ENCODE results near the gene PDE3B. TPM values are rescaled to one million over a fixed set of nuclear protein-coding genes. Genes with fewer than 3 reads are reported as not detected.
"Not testable (repeated sequence)": the region's sequence is repeated elsewhere in the genome, so short reads cannot be mapped to it uniquely, and the experiment has no call there.

The PDE3B gene
- total RNA-seq, 2 experiments from 2014 or later: 96.6 to 101 TPM

GRCh38 chr11:14625586-14626205, 17.9 kb upstream of the PDE3B start:
- POLR2A ChIA-PET: no interaction called here
- CTCF ChIA-PET: interaction anchor here (1.3 kb wide), 1 partner anchor 14 kb away, joined by 3 read pairs; no protein-coding TSS in a partner anchor
- DNase-seq: no peak
- Mint-ChIP-seq H3K4me3 (peak overlapping the region; percentile 6), H3K4me1 (peaks cover 48% of the 10 kb centered on the region), H3K36me3 (ENCODE audit: low read depth) (peaks cover 57% of the 10 kb centered on the region), H3K27ac (peak overlapping the region; percentile 39), H3K9me3 (peaks cover 19% of the 10 kb centered on the region), H3K27me3 (no peaks in the 10 kb centered on the region)

DNA sequence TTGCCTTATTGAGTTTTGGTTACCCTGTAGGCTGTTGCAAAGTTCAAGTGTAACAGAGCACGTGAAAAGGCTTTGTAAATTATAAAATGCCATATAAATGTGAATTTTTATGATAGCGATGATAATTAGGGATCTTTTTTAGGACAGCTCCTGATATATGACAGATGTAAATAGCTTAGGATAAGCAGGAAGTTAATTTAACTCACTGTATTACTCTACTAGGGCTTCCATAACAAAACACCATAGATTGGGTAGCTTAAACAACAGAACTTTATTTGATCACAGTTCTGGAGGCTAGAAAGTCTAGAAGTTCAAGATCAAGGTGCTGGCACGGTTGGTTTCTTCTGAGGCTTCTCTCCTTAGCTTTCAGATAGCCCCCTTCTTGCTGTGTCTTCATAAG, 17.0 kb upstream of the PDE3B start:
- ChIA-PET CTCF (interaction anchor here (0.7 to 1.3 kb wide), 3 partner anchors 11 to 82 kb away, joined by 3 to 4 read pairs (median 3); no protein-coding TSS in a partner anchor), POLR2A (no interaction called here)
- no peak for DNase-seq
- no peaks in the 10 kb centered on the region for H3K27me3 Mint-ChIP-seq
- H3K4me1 Mint-ChIP-seq: peaks cover 52% of the 10 kb centered on the region
- peaks cover 21% of the 10 kb centered on the region for H3K9me3 Mint-ChIP-seq
- no peak overlapping the region for H3K27ac Mint-ChIP-seq
- no peak overlapping the region for H3K4me3 Mint-ChIP-seq
- peaks cover 61% of the 10 kb centered on the region for H3K36me3 Mint-ChIP-seq (ENCODE audit: low read depth)

GRCh38 chr11:14633506-14634224, 9.9 kb upstream of the PDE3B start:
- peak overlapping the region; percentile 80 for H3K27ac Mint-ChIP-seq
- POLR2A ChIA-PET, H3K4me3 Mint-ChIP-seq, H3K27me3 Mint-ChIP-seq: not testable (repeated sequence)
- peaks cover 24% of the 10 kb centered on the region for H3K9me3 Mint-ChIP-seq
- H3K36me3 Mint-ChIP-seq (ENCODE audit: low read depth): peaks cover 51% of the 10 kb centered on the region
- peak; percentile 58 for DNase-seq
- CTCF ChIA-PET: interaction anchor here (1.2 to 1.6 kb wide), 2 partner anchors 11 to 64 kb away, joined by 3 to 4 read pairs; no protein-coding TSS in a partner anchor
- H3K4me1 Mint-ChIP-seq: peaks cover 51% of the 10 kb centered on the region

GRCh38 chr11:14634813-14635212, 8.8 kb upstream of the PDE3B start:
- ChIA-PET POLR2A (no interaction called here), CTCF (interaction anchor here (1.2 to 1.6 kb wide), 2 partner anchors 12 to 65 kb away, joined by 3 to 4 read pairs; no protein-coding TSS in a partner anchor)
- Mint-ChIP-seq H3K27ac (peak overlapping the region; percentile 37), H3K27me3 (no peaks in the 10 kb centered on the region), H3K36me3 (ENCODE audit: low read depth) (peaks cover 57% of the 10 kb centered on the region), H3K9me3 (peaks cover 24% of the 10 kb centered on the region), H3K4me1 (peaks cover 57% of the 10 kb centered on the region), H3K4me3 (no peak overlapping the region)
- no peak for DNase-seq

GRCh38 chr11:14635546-14635945, 8.1 kb upstream of the PDE3B start:
- ChIA-PET POLR2A (no interaction called here), CTCF (interaction anchor here (0.6 kb wide), 1 partner anchor 33 kb away, joined by 3 read pairs; no protein-coding TSS in a partner anchor)
- Mint-ChIP-seq H3K4me1 (peaks cover 64% of the 10 kb centered on the region), H3K27me3 (no peaks in the 10 kb centered on the region), H3K36me3 (ENCODE audit: low read depth) (peaks cover 59% of the 10 kb centered on the region), H3K4me3 (no peak overlapping the region), H3K9me3 (peaks cover 24% of the 10 kb centered on the region), H3K27ac (peak overlapping the region; percentile 26)
- no peak for DNase-seq

GRCh38 chr11:14636119-14636518, 7.5 kb upstream of the PDE3B start:
- no peak for DNase-seq

GRCh38 chr11:14637868-14638409, 5.7 kb upstream of the PDE3B start:
- Mint-ChIP-seq H3K4me3 (no peak overlapping the region), H3K36me3 (ENCODE audit: low read depth) (peaks cover 75% of the 10 kb centered on the region), H3K4me1 (peaks cover 80% of the 10 kb centered on the region), H3K9me3 (peaks cover 22% of the 10 kb centered on the region), H3K27me3 (no peaks in the 10 kb centered on the region), H3K27ac (no peak overlapping the region)
- ChIA-PET POLR2A (interaction anchor here (0.9 kb wide), 1 partner anchor 59 kb away, joined by 3 read pairs; no protein-coding TSS in a partner anchor), CTCF (interaction anchor here (0.6 to 1.1 kb wide), 3 partner anchors 11 to 239 kb away, joined by 3 to 7 read pairs (median 4); no protein-coding TSS in a partner anchor)
- no peak for DNase-seq

More at GRCh38 chr11:14636119-14636518, 7.5 kb upstream of the PDE3B start:
- ChIA-PET CTCF (interaction anchor here (0.6 to 1.1 kb wide), 3 partner anchors 12 to 32 kb away, joined by 3 to 4 read pairs (median 3); no protein-coding TSS in a partner anchor), POLR2A (interaction anchor here (0.6 kb wide), 1 partner anchor 101 kb away, joined by 5 read pairs; no protein-coding TSS in a partner anchor)
- Mint-ChIP-seq H3K27ac (peak overlapping the region; percentile 57), H3K9me3 (peaks cover 22% of the 10 kb centered on the region), H3K4me3 (no peak overlapping the region), H3K4me1 (peaks cover 67% of the 10 kb centered on the region), H3K36me3 (ENCODE audit: low read depth) (peaks cover 62% of the 10 kb centered on the region), H3K27me3 (no peaks in the 10 kb centered on the region)

DNA sequence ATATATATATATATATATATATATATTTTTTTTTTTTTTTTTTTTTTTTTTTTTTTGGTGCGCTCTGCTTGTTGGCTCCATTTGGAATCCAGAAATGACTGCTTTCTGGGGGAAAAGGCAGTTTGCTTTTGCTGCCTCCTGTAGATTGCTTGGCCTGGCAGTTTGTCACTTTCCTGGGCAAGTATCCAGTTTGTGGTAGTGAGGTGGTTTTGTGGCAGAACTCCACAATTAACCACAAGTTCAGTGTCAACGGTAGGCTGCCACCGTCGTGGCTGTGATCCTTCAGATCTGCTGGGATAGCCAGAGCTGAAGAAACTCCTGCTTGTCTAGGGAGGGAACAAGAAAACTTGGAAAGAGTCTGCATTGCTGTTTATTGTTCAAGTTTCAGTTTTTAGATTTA, 5.0 kb upstream of the PDE3B start:
- ChIA-PET CTCF (interaction anchor here (1.1 kb wide), 1 partner anchor 116 kb away, joined by 7 read pairs; no protein-coding TSS in a partner anchor), POLR2A (interaction anchor here (0.9 kb wide), 1 partner anchor 60 kb away, joined by 3 read pairs; no protein-coding TSS in a partner anchor)
- Mint-ChIP-seq H3K4me3 (peak overlapping the region; percentile 21), H3K9me3 (peaks cover 22% of the 10 kb centered on the region), H3K27me3 (no peaks in the 10 kb centered on the region), H3K27ac (no peak overlapping the region), H3K4me1 (peaks cover 79% of the 10 kb centered on the region), H3K36me3 (ENCODE audit: low read depth) (peaks cover 73% of the 10 kb centered on the region)
- DNase-seq: peak; percentile 16

GRCh38 chr11:14641801-14642200, 1.8 kb upstream of the PDE3B start:
- Mint-ChIP-seq H3K4me1 (peaks cover 48% of the 10 kb centered on the region), H3K27me3 (no peaks in the 10 kb centered on the region), H3K36me3 (ENCODE audit: low read depth) (peaks cover 54% of the 10 kb centered on the region), H3K4me3 (peak overlapping the region; percentile 82), H3K27ac (no peak overlapping the region), H3K9me3 (peaks cover 4% of the 10 kb centered on the region)
- CTCF ChIA-PET: interaction anchor here (1.2 to 1.4 kb wide), 2 partner anchors 35 to 63 kb away, joined by 3 to 4 read pairs; no protein-coding TSS in a partner anchor
- POLR2A ChIA-PET: interaction anchor here (0.6 kb wide), 1 partner anchor 111 kb away, joined by 5 read pairs; no protein-coding TSS in a partner anchor
- DNase-seq: no peak

GRCh38 chr11:14642453-14642852, 1.2 kb upstream of the PDE3B start:
- no peak for DNase-seq

GRCh38 chr11:14642873-14643696, 519 bp upstream of the PDE3B start:
- peak; percentile 14 for DNase-seq
- POLR2A ChIA-PET: no interaction called here

More at GRCh38 chr11:14642453-14642852, 1.2 kb upstream of the PDE3B start:
- H3K4me3 Mint-ChIP-seq: peak overlapping the region; percentile 82
- H3K9me3 Mint-ChIP-seq: no peaks in the 10 kb centered on the region
- ChIA-PET POLR2A (no interaction called here), CTCF (interaction anchor here (1.2 kb wide), 1 partner anchor 36 kb away, joined by 3 read pairs; no protein-coding TSS in a partner anchor)
- peak overlapping the region; percentile 87 for H3K27ac Mint-ChIP-seq
- peaks cover 44% of the 10 kb centered on the region for H3K4me1 Mint-ChIP-seq
- peaks cover 51% of the 10 kb centered on the region for H3K36me3 Mint-ChIP-seq (ENCODE audit: low read depth)
- no peaks in the 10 kb centered on the region for H3K27me3 Mint-ChIP-seq

More at GRCh38 chr11:14642873-14643696, 519 bp upstream of the PDE3B start:
- Mint-ChIP-seq H3K4me1 (peaks cover 43% of the 10 kb centered on the region), H3K9me3 (no peaks in the 10 kb centered on the region), H3K4me3 (peak overlapping the region; percentile 82), H3K27me3 (no peaks in the 10 kb centered on the region), H3K36me3 (ENCODE audit: low read depth) (peaks cover 51% of the 10 kb centered on the region), H3K27ac (peak overlapping the region; percentile 87)
- CTCF ChIA-PET: no interaction called here
